ENCODE measurements around the gene NIPSNAP2. TPM values are rescaled to one million over a fixed set of nuclear protein-coding genes. Genes with fewer than 3 reads are reported as not detected.

Gene NIPSNAP2
- total and polyA plus RNA-seq, 2 of the 13 experiments (the other 11 are each of a cell fraction or from before 2014, with no cell fraction given) = 40.3 to 61.5 TPM

DNA sequence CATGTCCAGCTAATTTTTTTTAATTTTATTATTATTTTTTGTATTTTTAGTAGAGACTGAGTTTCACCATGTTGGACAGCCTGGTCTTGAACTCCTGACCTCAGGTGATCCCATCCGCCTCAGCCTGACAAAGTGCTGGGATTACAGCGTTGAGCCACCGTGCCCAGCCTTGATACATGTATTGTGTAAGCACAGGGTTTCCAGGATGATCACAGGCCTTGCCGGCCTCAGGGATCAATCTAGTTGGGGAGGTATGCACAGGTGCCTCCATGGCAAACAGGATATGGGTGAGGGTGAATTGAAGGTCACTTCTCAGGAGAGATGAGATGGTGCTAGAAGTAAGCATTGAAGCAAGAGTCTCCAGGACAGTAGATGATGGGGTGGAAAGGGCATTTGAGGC, 7.2 kb upstream of the NIPSNAP2 start (continued):
- TF ChIP-seq, protein P1, sequence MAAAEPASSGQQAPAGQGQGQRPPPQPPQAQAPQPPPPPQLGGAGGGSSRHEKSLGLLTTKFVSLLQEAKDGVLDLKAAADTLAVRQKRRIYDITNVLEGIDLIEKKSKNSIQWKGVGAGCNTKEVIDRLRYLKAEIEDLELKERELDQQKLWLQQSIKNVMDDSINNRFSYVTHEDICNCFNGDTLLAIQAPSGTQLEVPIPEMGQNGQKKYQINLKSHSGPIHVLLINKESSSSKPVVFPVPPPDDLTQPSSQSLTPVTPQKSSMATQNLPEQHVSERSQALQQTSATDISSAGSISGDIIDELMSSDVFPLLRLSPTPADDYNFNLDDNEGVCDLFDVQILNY (CRISPR knock-in tag; conservative IDR thresholded peaks at IDR 0.05) = no peak
- no peak for TF ChIP-seq JDP2 (CRISPR knock-in tag; IDR thresholded peaks at IDR 0.05; ENCODE audit: borderline replicate concordance)
- TF ChIP-seq SETDB1 (CRISPR knock-in tag; IDR thresholded peaks at IDR 0.05; ENCODE audit: borderline replicate concordance) = no peak
- no peak for TF ChIP-seq U2AF1 (optimal IDR thresholded peaks at IDR 0.05; ENCODE audit: low read depth, low read length)
- TF ChIP-seq DNMT3B (CRISPR knock-in tag; conservative IDR thresholded peaks at IDR 0.05) = no peak
- TF ChIP-seq, protein P2, sequence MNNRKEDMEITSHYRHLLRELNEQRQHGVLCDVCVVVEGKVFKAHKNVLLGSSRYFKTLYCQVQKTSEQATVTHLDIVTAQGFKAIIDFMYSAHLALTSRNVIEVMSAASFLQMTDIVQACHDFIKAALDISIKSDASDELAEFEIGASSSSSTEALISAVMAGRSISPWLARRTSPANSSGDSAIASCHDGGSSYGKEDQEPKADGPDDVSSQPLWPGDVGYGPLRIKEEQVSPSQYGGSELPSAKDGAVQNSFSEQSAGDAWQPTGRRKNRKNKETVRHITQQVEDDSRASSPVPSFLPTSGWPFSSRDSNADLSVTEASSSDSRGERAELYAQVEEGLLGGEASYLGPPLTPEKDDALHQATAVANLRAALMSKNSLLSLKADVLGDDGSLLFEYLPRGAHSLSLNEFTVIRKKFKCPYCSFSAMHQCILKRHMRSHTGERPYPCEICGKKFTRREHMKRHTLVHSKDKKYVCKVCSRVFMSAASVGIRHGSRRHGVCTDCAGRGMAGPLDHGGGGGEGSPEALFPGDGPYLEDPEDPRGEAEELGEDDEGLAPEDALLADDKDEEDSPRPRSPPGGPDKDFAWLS (CRISPR knock-in tag; IDR thresholded peaks at IDR 0.05; ENCODE audit: borderline replicate concordance) = no peak
- no peak for TF ChIP-seq ZNF598 (CRISPR knock-in tag; IDR thresholded peaks at IDR 0.05; ENCODE audit: borderline replicate concordance)
- no peak for TF ChIP-seq CBX2 (IDR thresholded peaks at IDR 0.05; ENCODE audit: low read depth, low read length)
- no peak for TF ChIP-seq CBX2 (CRISPR knock-in tag; IDR thresholded peaks at IDR 0.05; ENCODE audit: low read depth)
- no peak for TF ChIP-seq PHF8 (CRISPR knock-in tag; IDR thresholded peaks at IDR 0.05)
- TF ChIP-seq KLF12 (CRISPR knock-in tag; IDR thresholded peaks at IDR 0.05; ENCODE audit: borderline replicate concordance) = no peak
- TF ChIP-seq CEBPB (IDR thresholded peaks at IDR 0.05; ENCODE audit: borderline replicate concordance, low read depth, low read length) = peak; percentile 79
- TF ChIP-seq CCDC6 (CRISPR knock-in tag; IDR thresholded peaks at IDR 0.05) = no peak
- TF ChIP-seq, protein P3, sequence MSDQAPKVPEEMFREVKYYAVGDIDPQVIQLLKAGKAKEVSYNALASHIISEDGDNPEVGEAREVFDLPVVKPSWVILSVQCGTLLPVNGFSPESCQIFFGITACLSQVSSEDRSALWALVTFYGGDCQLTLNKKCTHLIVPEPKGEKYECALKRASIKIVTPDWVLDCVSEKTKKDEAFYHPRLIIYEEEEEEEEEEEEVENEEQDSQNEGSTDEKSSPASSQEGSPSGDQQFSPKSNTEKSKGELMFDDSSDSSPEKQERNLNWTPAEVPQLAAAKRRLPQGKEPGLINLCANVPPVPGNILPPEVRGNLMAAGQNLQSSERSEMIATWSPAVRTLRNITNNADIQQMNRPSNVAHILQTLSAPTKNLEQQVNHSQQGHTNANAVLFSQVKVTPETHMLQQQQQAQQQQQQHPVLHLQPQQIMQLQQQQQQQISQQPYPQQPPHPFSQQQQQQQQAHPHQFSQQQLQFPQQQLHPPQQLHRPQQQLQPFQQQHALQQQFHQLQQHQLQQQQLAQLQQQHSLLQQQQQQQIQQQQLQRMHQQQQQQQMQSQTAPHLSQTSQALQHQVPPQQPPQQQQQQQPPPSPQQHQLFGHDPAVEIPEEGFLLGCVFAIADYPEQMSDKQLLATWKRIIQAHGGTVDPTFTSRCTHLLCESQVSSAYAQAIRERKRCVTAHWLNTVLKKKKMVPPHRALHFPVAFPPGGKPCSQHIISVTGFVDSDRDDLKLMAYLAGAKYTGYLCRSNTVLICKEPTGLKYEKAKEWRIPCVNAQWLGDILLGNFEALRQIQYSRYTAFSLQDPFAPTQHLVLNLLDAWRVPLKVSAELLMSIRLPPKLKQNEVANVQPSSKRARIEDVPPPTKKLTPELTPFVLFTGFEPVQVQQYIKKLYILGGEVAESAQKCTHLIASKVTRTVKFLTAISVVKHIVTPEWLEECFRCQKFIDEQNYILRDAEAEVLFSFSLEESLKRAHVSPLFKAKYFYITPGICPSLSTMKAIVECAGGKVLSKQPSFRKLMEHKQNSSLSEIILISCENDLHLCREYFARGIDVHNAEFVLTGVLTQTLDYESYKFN (CRISPR knock-in tag; conservative IDR thresholded peaks at IDR 0.05) = peak; percentile 54
- no peak for TF ChIP-seq ZKSCAN5 (CRISPR knock-in tag; IDR thresholded peaks at IDR 0.05)
- no peak for TF ChIP-seq ARHGAP35 (CRISPR knock-in tag; IDR thresholded peaks at IDR 0.05; ENCODE audit: borderline replicate concordance)
- no peak for TF ChIP-seq NFIC (IDR thresholded peaks at IDR 0.05; ENCODE audit: low read length)
- no peak for TF ChIP-seq ZFP36L1 (CRISPR knock-in tag; IDR thresholded peaks at IDR 0.05)
- TF ChIP-seq, protein P4, sequence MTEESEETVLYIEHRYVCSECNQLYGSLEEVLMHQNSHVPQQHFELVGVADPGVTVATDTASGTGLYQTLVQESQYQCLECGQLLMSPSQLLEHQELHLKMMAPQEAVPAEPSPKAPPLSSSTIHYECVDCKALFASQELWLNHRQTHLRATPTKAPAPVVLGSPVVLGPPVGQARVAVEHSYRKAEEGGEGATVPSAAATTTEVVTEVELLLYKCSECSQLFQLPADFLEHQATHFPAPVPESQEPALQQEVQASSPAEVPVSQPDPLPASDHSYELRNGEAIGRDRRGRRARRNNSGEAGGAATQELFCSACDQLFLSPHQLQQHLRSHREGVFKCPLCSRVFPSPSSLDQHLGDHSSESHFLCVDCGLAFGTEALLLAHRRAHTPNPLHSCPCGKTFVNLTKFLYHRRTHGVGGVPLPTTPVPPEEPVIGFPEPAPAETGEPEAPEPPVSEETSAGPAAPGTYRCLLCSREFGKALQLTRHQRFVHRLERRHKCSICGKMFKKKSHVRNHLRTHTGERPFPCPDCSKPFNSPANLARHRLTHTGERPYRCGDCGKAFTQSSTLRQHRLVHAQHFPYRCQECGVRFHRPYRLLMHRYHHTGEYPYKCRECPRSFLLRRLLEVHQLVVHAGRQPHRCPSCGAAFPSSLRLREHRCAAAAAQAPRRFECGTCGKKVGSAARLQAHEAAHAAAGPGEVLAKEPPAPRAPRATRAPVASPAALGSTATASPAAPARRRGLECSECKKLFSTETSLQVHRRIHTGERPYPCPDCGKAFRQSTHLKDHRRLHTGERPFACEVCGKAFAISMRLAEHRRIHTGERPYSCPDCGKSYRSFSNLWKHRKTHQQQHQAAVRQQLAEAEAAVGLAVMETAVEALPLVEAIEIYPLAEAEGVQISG (CRISPR knock-in tag; IDR thresholded peaks at IDR 0.05) = no peak
- no peak for TF ChIP-seq ZC3H4 (CRISPR knock-in tag; IDR thresholded peaks at IDR 0.05; ENCODE audit: borderline replicate concordance)
- no peak for TF ChIP-seq CHD2 (IDR thresholded peaks at IDR 0.05; ENCODE audit: low read depth, low read length)
- no peak for TF ChIP-seq ZNF3 (CRISPR knock-in tag; IDR thresholded peaks at IDR 0.05)
- TF ChIP-seq SSRP1 (CRISPR knock-in tag; IDR thresholded peaks at IDR 0.05) = no peak
- TF ChIP-seq SP5 (CRISPR knock-in tag; IDR thresholded peaks at IDR 0.05; ENCODE audit: borderline replicate concordance, low read depth) = no peak
- TF ChIP-seq SP4 (CRISPR knock-in tag; IDR thresholded peaks at IDR 0.05) = no peak
